ENCODE results near the gene PDE6B.
A peak's percentile ranks its signal among the peaks of the same experiment; 100 is the strongest.
"Not testable (repeated sequence)": the region's sequence is repeated elsewhere in the genome, so short reads cannot be mapped to it uniquely, and the experiment has no call there.

Gene PDE6B

DNA sequence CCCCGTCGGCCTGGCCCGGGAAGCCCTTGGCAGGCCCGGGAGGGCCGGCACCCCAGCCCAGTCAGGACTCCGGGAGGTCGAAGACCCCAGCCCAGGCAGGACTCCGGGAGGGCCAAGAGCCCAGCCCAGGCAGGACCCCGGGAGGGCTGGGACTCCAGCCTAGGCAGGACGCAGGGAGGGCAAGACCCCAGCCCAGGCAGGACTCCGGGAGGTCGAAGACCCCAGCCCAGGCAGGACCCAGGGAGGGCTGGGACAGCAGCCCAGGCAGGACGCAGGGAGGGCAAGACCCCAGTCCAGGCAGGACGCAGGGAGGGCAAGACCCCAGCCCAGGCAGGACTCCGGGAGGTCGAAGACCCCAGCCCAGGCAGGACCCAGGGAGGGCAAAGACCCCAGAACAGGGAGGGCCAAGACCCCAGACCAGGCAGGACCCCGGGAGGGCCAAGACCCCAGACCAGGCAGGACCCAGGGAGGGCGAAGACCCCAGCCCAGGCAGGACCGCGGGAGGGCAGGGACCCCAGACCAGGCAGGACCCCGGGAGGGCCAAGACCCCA lies 80.8 kb downstream of the PDE6B start:
- Histone ChIP-seq H3K4me3 (ENCODE audit: low read depth, low read length) (peak overlapping the region; percentile 65), H3K9ac (ENCODE audit: low read depth, low read length) (peak overlapping the region; percentile 92)
- not testable (repeated sequence) for H3K27me3 ChIP-seq (ENCODE audit: control insufficient read depth, insufficient read depth, low read length); H3K9me3 ChIP-seq (ENCODE audit: control insufficient read depth, insufficient read depth, low read length); H3K36me3 ChIP-seq (ENCODE audit: control insufficient read depth, insufficient read depth, low read length); H3K4me1 ChIP-seq (ENCODE audit: control insufficient read depth, insufficient read depth, low read length)

DNA sequence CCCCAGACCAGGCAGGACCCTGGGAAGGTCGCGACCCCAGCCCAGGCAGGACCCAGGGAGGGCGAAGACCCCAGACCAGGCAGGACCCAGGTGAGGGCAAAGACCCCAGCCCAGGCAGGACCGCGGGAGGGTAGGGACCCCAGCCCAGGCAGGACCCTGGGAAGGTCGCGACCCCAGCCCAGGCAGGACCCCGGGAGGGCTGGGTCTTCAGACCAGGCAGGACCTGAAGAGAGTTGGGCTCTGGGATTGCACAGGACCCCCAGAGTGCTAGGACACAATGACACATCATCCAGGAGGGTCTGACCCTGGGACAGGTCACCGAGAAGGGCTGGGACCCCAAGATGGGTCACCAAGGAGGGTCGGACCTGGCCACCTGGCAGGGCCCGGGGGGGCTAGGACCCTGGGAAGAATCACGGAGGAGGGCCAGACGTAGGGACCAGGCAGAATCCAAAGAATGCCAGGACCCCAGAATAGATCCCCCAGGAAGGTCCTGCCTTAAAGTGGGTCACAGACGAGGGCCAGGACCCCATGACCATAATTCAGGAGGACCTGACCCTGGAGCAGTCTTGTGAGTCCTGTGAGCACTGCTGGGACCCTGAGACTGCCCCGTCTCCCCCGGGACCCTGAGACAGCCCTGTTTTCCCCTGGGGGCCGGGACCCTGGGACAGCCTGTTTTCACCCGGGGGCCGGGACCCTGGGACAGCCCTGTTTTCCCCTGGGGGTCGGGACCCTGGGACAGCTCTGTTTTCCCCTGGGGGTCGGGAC lies 81.6 kb downstream of the PDE6B start:
- no peaks in the 10 kb centered on the region for H3K9me3 ChIP-seq (ENCODE audit: control insufficient read depth, insufficient read depth, low read length)
- H3K27me3 ChIP-seq (ENCODE audit: control insufficient read depth, insufficient read depth, low read length) = peaks cover 5% of the 10 kb centered on the region
- no peaks in the 10 kb centered on the region for H3K36me3 ChIP-seq (ENCODE audit: control insufficient read depth, insufficient read depth, low read length)
- H3K4me3 ChIP-seq (ENCODE audit: low read depth, low read length) = peak overlapping the region; percentile 32
- no peaks in the 10 kb centered on the region for H3K4me1 ChIP-seq (ENCODE audit: control insufficient read depth, insufficient read depth, low read length)
- H3K9ac ChIP-seq (ENCODE audit: low read depth, low read length) = no peak overlapping the region

DNA sequence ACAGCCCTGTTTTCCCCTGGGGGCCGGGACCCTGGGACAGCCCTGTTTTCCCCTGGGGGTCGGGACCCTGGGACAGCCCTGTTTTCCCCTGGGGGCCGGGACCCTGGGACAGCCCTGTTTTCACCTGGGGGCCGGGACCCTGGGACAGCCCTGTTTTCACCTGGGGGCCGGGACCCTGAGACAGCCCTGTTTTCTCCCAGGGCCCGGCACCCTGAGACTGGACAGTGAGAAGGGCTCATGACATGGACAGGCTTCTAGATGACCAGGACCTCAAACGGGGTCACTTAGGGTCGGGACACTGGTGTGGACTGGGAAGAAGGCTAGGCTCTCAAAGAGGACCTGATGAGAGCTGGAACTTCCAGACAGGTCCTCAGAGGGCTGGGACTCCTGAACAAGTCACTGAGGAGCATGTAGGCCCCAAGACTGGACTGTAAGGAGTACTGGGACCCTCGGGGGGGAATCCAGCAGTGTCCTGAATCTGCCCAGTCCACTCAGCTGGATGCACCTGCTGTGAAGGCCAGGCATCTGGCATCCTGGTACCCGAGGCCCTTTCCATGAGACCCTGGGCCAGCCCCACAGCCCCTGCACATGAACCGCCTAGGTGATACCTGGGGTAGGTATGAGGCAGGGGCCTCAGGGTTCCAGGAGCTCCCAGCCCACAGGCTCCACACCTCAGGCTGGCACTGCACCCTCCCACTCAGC lies 82.7 kb downstream of the PDE6B start:
- Histone ChIP-seq H3K27me3 (ENCODE audit: control insufficient read depth, insufficient read depth, low read length) (peaks cover 5% of the 10 kb centered on the region), H3K36me3 (ENCODE audit: control insufficient read depth, insufficient read depth, low read length) (no peaks in the 10 kb centered on the region), H3K4me1 (ENCODE audit: control insufficient read depth, insufficient read depth, low read length) (no peaks in the 10 kb centered on the region), H3K4me3 (ENCODE audit: low read depth, low read length) (no peak overlapping the region), H3K9ac (ENCODE audit: low read depth, low read length) (no peak overlapping the region), H3K9me3 (ENCODE audit: control insufficient read depth, insufficient read depth, low read length) (no peaks in the 10 kb centered on the region)

DNA sequence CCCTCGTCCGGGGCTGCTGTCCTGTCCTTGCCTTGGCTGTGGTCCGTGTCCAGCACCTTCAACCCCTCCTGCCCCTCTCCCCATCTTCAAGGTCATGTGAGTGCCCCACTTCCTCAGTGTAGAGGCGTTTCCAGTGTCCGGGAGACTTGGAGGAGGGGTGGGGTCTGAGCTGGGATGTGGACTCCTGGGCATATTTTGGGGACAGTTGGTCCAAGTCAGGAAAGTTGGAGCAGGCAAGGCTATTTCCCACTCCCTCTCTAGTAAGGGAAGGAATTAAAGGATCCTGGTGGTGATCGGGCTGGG lies 83.2 kb downstream of the PDE6B start:
- Histone ChIP-seq H3K36me3 (ENCODE audit: control insufficient read depth, insufficient read depth, low read length) (no peaks in the 10 kb centered on the region), H3K27me3 (ENCODE audit: control insufficient read depth, insufficient read depth, low read length) (peaks cover 5% of the 10 kb centered on the region), H3K9me3 (ENCODE audit: control insufficient read depth, insufficient read depth, low read length) (no peaks in the 10 kb centered on the region), H3K9ac (ENCODE audit: low read depth, low read length) (no peak overlapping the region), H3K4me1 (ENCODE audit: control insufficient read depth, insufficient read depth, low read length) (no peaks in the 10 kb centered on the region), H3K4me3 (ENCODE audit: low read depth, low read length) (no peak overlapping the region)

DNA sequence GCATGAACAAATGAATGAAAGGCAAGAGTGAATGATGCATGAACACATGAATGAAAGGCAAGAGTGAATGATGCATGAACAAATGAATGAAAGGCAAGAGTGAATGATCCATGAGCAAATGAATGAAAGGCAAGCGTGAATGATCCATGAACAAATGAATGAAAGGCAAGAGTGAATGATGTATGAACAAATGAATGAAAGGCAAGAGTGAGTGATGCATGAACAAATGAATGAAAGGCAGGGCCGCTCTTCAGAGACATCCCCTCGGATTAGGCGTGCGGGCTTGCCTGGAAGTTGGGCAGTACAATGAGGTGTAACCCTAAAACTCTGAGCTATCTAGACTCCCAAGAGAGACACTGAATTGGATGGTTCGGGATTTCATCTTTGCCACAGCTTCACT lies 84.0 kb downstream of the PDE6B start:
- H3K9ac ChIP-seq (ENCODE audit: low read depth, low read length) = no peak overlapping the region
- no peaks in the 10 kb centered on the region for H3K36me3 ChIP-seq (ENCODE audit: control insufficient read depth, insufficient read depth, low read length)
- no peak overlapping the region for H3K4me3 ChIP-seq (ENCODE audit: low read depth, low read length)

DNA sequence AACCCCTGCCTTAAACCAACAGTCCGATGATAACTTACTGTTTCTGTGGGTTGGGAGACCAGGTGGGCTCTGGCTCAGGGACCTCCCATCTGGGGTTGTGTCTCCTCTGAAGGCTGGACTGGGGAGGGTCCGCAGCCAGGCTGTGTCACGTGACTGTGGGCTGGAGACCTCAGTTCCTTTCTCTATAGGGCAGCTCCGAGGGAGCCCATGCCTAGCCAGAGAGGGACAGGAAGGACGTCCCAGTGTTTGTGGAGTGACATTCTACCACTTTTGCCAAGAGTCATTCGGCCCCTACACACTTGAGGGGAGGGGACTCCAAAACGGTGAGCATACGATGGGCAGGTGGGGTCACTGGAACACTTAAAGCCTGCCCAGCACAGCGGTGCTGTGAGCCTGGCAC lies 84.7 kb downstream of the PDE6B start:
- H3K9me3 ChIP-seq (ENCODE audit: control insufficient read depth, insufficient read depth, low read length) = no peaks in the 10 kb centered on the region
- no peaks in the 10 kb centered on the region for H3K36me3 ChIP-seq (ENCODE audit: control insufficient read depth, insufficient read depth, low read length)
- no peak overlapping the region for H3K9ac ChIP-seq (ENCODE audit: low read depth, low read length)
- H3K27me3 ChIP-seq (ENCODE audit: control insufficient read depth, insufficient read depth, low read length) = peaks cover under 1% of the 10 kb centered on the region
- H3K4me1 ChIP-seq (ENCODE audit: control insufficient read depth, insufficient read depth, low read length) = no peaks in the 10 kb centered on the region
- no peak overlapping the region for H3K4me3 ChIP-seq (ENCODE audit: low read depth, low read length)

More for the DNA sequence above, 84.0 kb downstream of the PDE6B start:
- no peaks in the 10 kb centered on the region for H3K4me1 ChIP-seq (ENCODE audit: control insufficient read depth, insufficient read depth, low read length)
- peaks cover 5% of the 10 kb centered on the region for H3K27me3 ChIP-seq (ENCODE audit: control insufficient read depth, insufficient read depth, low read length)
- H3K9me3 ChIP-seq (ENCODE audit: control insufficient read depth, insufficient read depth, low read length) = no peaks in the 10 kb centered on the region

DNA sequence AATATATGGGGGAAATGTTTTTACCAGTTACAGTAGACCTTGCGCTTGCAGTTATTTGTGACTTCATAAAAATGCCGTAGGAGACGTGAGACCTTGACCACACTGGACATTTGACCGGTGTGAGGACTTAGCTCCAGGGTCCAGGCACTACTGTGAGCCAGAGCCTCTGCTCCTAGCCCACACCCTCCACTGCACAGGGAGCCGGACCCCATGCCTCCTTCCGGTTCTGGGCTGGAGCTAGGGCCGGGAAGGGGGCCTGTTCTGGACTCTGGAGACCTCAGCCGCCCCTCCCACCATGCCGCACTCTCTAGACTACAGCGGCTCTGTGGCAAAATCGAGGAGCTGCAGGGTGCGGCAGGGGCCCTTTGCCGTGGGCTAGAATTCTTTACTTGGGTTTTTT lies 85.5 kb downstream of the PDE6B start:
- no peaks in the 10 kb centered on the region for H3K9me3 ChIP-seq (ENCODE audit: control insufficient read depth, insufficient read depth, low read length)
- H3K4me3 ChIP-seq (ENCODE audit: low read depth, low read length) = no peak overlapping the region
- no peak overlapping the region for H3K9ac ChIP-seq (ENCODE audit: low read depth, low read length)
- no peaks in the 10 kb centered on the region for H3K27me3 ChIP-seq (ENCODE audit: control insufficient read depth, insufficient read depth, low read length)
- H3K4me1 ChIP-seq (ENCODE audit: control insufficient read depth, insufficient read depth, low read length) = no peaks in the 10 kb centered on the region
- no peaks in the 10 kb centered on the region for H3K36me3 ChIP-seq (ENCODE audit: control insufficient read depth, insufficient read depth, low read length)

DNA sequence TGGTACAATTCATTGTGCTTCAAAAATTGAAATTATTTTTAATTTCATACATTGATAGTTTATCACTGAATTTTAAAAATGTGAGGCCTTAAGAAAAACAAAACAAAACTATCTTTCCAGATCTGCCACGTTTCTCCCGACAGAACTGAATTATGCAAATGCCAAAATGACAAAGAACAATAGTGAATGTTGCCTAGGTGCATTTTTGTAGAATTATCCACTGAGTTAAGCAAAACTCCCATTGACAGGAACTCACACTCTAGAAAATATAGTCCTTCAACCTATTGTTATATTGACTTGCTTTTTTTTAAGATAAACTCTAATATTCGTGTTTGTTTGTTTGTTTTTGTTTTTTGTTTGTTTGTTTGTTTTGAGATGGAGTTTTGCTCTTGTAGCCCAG lies 86.7 kb downstream of the PDE6B start:
- Histone ChIP-seq H3K4me3 (ENCODE audit: low read depth, low read length) (no peak overlapping the region), H3K9me3 (ENCODE audit: control insufficient read depth, insufficient read depth, low read length) (no peaks in the 10 kb centered on the region), H3K27me3 (ENCODE audit: control insufficient read depth, insufficient read depth, low read length) (no peaks in the 10 kb centered on the region), H3K9ac (ENCODE audit: low read depth, low read length) (no peak overlapping the region), H3K36me3 (ENCODE audit: control insufficient read depth, insufficient read depth, low read length) (no peaks in the 10 kb centered on the region), H3K4me1 (ENCODE audit: control insufficient read depth, insufficient read depth, low read length) (no peaks in the 10 kb centered on the region)

DNA sequence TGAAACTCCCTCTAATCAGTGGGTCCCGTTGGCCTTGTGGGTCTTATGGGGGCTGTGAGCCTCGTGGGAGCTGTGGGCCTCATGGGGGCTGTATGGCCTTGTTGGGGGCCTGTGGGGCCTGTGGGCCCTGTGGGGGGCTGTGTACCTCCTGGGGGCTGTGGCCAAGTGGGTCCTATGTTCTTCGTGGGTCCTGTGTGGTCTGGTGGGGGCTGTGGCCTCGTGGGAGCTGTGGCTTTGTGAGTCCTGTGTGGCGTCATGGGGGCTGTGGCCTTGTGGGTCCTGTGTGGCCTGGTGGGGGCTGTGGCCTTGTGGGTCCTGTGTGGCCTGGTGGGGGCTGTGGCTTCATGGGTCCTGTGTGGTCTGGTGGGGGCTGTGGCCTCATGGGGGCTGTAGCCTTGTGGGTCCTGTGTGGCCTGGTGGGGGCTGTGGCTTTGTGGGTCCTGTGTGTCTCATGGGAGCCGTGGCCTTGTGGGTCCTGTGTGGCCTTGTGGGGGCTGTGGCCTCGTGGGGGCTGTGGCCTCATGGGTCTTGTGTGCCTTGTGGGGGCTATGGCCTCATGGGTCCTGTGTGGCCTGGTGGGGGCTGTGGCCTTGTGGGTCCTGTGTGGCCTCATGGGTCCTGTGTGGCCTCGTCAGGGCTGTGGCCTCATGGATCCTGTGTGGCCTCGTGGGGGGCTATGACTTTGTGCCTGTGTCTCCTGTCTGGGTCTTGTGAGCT lies 87.7 kb downstream of the PDE6B start:
- no peaks in the 10 kb centered on the region for H3K9me3 ChIP-seq (ENCODE audit: control insufficient read depth, insufficient read depth, low read length)
- no peaks in the 10 kb centered on the region for H3K36me3 ChIP-seq (ENCODE audit: control insufficient read depth, insufficient read depth, low read length)
- no peaks in the 10 kb centered on the region for H3K4me1 ChIP-seq (ENCODE audit: control insufficient read depth, insufficient read depth, low read length)
- no peak overlapping the region for H3K9ac ChIP-seq (ENCODE audit: low read depth, low read length)
- H3K27me3 ChIP-seq (ENCODE audit: control insufficient read depth, insufficient read depth, low read length) = no peaks in the 10 kb centered on the region
- H3K4me3 ChIP-seq (ENCODE audit: low read depth, low read length) = no peak overlapping the region

DNA sequence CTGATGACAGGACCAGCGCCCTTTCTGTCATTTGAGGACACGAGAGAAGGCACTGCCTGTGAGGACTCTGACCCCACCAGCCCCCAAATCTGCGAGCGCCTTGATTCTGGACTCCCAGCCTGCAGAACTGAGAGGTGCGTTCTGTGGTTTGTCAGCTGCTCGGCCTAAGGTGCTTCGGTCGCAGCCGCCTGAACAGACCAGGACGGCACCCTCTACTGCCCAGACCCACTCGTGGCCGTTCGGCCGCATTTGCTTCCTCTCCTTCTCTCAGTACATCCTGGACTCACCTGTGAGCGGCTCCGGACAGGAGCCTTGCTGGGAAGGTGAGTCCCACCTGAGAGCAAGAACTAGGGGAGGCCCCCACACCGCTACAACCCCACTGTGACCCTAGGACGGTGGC lies 88.7 kb downstream of the PDE6B start:
- Histone ChIP-seq H3K36me3 (ENCODE audit: control insufficient read depth, insufficient read depth, low read length) (no peaks in the 10 kb centered on the region), H3K27me3 (ENCODE audit: control insufficient read depth, insufficient read depth, low read length) (no peaks in the 10 kb centered on the region), H3K9me3 (ENCODE audit: control insufficient read depth, insufficient read depth, low read length) (no peaks in the 10 kb centered on the region), H3K4me1 (ENCODE audit: control insufficient read depth, insufficient read depth, low read length) (no peaks in the 10 kb centered on the region), H3K4me3 (ENCODE audit: low read depth, low read length) (no peak overlapping the region), H3K9ac (ENCODE audit: low read depth, low read length) (no peak overlapping the region)

DNA sequence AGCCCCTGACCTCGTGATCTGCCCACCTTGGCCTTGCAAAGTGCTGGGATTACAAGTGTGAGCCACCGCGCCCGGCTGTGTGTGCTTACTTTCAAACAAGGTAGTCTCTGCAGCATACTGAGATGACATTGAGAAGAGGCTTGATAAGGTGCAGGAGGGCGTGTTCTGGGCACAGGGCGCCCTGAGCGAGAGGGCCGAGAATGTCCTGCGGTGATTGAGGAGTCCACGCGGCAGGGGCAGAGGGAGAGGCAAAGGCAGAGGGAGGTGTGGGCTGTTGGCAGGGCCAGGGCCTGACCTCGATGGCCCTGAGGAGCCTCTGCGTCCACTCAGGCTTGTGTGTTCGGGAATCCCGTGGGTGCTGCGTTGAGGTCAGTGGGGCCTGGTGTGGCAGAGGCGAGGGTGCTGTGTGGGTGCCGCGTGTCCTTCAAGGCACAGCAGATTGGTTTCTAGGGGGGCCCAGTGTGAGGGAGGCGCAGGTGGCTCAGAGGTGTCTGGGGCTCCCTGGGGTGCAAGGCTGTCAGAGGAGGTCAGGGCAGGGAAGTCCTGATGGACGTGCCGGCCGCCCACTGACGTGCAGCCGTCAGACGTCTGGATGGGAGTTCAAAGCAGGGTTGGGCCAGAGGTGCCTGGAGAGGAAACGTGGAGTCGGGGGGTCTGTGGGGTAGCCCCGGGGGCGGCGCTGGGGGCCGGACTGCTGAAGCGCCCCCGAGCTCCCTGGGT lies 92.4 kb downstream of the PDE6B start:
- Histone ChIP-seq H3K4me1 (ENCODE audit: control insufficient read depth, insufficient read depth, low read length) (no peaks in the 10 kb centered on the region), H3K9ac (ENCODE audit: low read depth, low read length) (peak overlapping the region; percentile 47), H3K4me3 (ENCODE audit: low read depth, low read length) (no peak overlapping the region), H3K36me3 (ENCODE audit: control insufficient read depth, insufficient read depth, low read length) (peaks cover 7% of the 10 kb centered on the region), H3K9me3 (ENCODE audit: control insufficient read depth, insufficient read depth, low read length) (no peaks in the 10 kb centered on the region), H3K27me3 (ENCODE audit: control insufficient read depth, insufficient read depth, low read length) (no peaks in the 10 kb centered on the region)

All from iPS-15b (cell line).